Common myeloid progenitor, CD34-positive (primary cell): ENCODE results near the gene DNAH17.

Experiments used
- CTCF ChIA-PET: fragments of 350-600 bp; sonication (Branson Sonifier 250); formaldehyde crosslinking; loops from one replicate; lab custom pipeline; 2021; ENCODE audit warnings: antibody characterized with exemption; lab: Charles Lee
- POLR2A ChIA-PET: fragments of 350-600 bp; sonication (Branson Sonifier 250); formaldehyde crosslinking; loops from one replicate; lab custom pipeline; 2021; ENCODE audit warnings: antibody characterized with exemption; lab: Charles Lee
- DNase-seq, 3 donors: peaks; one replicate each; pipeline versions ENCODE4 v3.0.0 to v3.0.0-alpha.2; 2013
- H3K27ac ChIP-seq, 2 experiments: 1 replicate in 1 of 2; 2 replicates in 1 of 2; pipeline ENCODE4 v1.7.0; 2013; ENCODE audit warnings: inconsistent platforms in 2 of 2, low read length in 2 of 2, mild to moderate bottlenecking in 2 of 2, low read depth in 1 of 2, moderate library complexity in 1 of 2; ENCODE audit not compliant: severe bottlenecking in 2 of 2, insufficient read depth in 1 of 2, poor library complexity in 1 of 2
- H3K27me3 ChIP-seq, 5 experiments: replicated peaks in 2 of 5; 1 replicate in 3 of 5; 2 replicates in 2 of 5; pipeline versions ENCODE4 v1.6.1 to v1.7.0; 2013; ENCODE audit warnings: low read length in 4 of 5, mild to moderate bottlenecking in 2 of 5, moderate library complexity in 2 of 5, inconsistent platforms in 1 of 5; ENCODE audit not compliant: insufficient read depth in 5 of 5, control insufficient read depth in 4 of 5
- H3K36me3 ChIP-seq, 4 experiments: 1 replicate in 2 of 4; 2 replicates in 2 of 4; pipeline versions ENCODE4 v1.6.1 to v1.7.0; 2013; ENCODE audit warnings: low read length in 3 of 4, control low read depth in 1 of 4, mild to moderate bottlenecking in 1 of 4; ENCODE audit not compliant: control insufficient read depth in 4 of 4, insufficient read depth in 4 of 4
- H3K4me1 ChIP-seq, 4 experiments: 1 replicate in 3 of 4; 2 replicates in 1 of 4; pipeline versions ENCODE4 v1.6.1 to v1.7.1; 2013; ENCODE audit warnings: low read length in 3 of 4, mild to moderate bottlenecking in 3 of 4, control low read depth in 1 of 4, inconsistent platforms in 1 of 4, moderate library complexity in 1 of 4; ENCODE audit not compliant: control insufficient read depth in 4 of 4, insufficient read depth in 4 of 4; ENCODE audit errors: control extremely low read depth in 1 of 4
- H3K4me3 ChIP-seq, 7 experiments: 1 replicate in 4 of 7; 2 replicates in 3 of 7; pipeline versions ENCODE4 v1.5.1 to v1.7.0; 2013; ENCODE audit warnings: mild to moderate bottlenecking in 7 of 7, low read length in 6 of 7, moderate library complexity in 6 of 7, inconsistent platforms in 2 of 7, low read depth in 2 of 7, control low read depth in 1 of 7; ENCODE audit not compliant: insufficient read depth in 4 of 7, control insufficient read depth in 1 of 7; ENCODE audit errors: extremely low read depth in 1 of 7
- H3K9me3 ChIP-seq, 5 experiments: 1 replicate in 4 of 5; 2 replicates in 1 of 5; pipeline versions ENCODE4 v1.6.1 to v1.7.1; 2013; ENCODE audit warnings: low read length in 4 of 5, mild to moderate bottlenecking in 2 of 5, inconsistent platforms in 1 of 5, low read depth in 1 of 5, moderate library complexity in 1 of 5; ENCODE audit not compliant: control insufficient read depth in 4 of 5, insufficient read depth in 2 of 5; ENCODE audit errors: control extremely low read depth in 1 of 5
- WGBS: methylation state at CpG from one replicate; pipeline ENCODE4 v1.1.5; 2013; ENCODE audit not compliant: insufficient coverage; 5-methylcytosine and 5-hydroxymethylcytosine counted together

The DNAH17 gene

GRCh38 chr17:78374631-78375274 lies 202.4 kb downstream of the DNAH17 start:
- DNase-seq = no peak
- H3K27ac ChIP-seq = no peak overlapping the region
- POLR2A ChIA-PET = no interaction called here
- H3K27me3 ChIP-seq = no peaks in the 10 kb centered on the region
- H3K4me3 ChIP-seq = no peak overlapping the region
- H3K9me3 ChIP-seq = no peaks in the 10 kb centered on the region
- peaks cover 4 to 31% (median 19%) of the 10 kb centered on the region in 4 experiments for H3K4me1 ChIP-seq
- 87% methylated on average over 13 of the region's 14 CpGs for WGBS
- CTCF ChIA-PET = interaction anchor here (0.7 to 1.6 kb wide), 4 partner anchors 10 to 38 kb away, joined by 3 read pairs; no protein-coding TSS in a partner anchor
- H3K36me3 ChIP-seq = no peaks in the 10 kb centered on the region

- H3K36me3 ChIP-seq = no peaks in the 10 kb centered on the region
- H3K27ac ChIP-seq = no peak overlapping the region
- no peak overlapping the region for H3K4me3 ChIP-seq
- peaks cover 2 to 26% (median 13%) of the 10 kb centered on the region in 4 experiments for H3K4me1 ChIP-seq
- WGBS = 90% methylated on average over 5 of the region's 6 CpGs
- H3K27me3 ChIP-seq = no peaks in the 10 kb centered on the region
- no peak for DNase-seq
- H3K9me3 ChIP-seq = no peaks in the 10 kb centered on the region
- POLR2A ChIA-PET = interaction anchor here (1.4 kb wide), 1 partner anchor 14 kb away, joined by 3 read pairs; no protein-coding TSS in a partner anchor
- CTCF ChIA-PET = interaction anchor here (0.7 to 1.6 kb wide), 5 partner anchors 8 to 48 kb away, joined by 3 to 8 read pairs (median 3); no protein-coding TSS in a partner anchor
Observed at GRCh38 chr17:78374189-78374588, 203.0 kb downstream of the DNAH17 start.
